Heart left ventricle (tissue), 16 donors: ENCODE results near the gene KRTAP6-1. TPM values are rescaled to one million over a fixed set of nuclear protein-coding genes. Genes with fewer than 3 reads are reported as not detected.

Experiments
- ATAC-seq, 4 donors: fragments of 200-7000 bp; cut with Tn5 transposase; one replicate each; pipeline ENCODE4 v1.9.1; 2020 to 2022; ENCODE audit warnings: moderate library complexity in 4 of 4, mild to moderate bottlenecking in 3 of 4, moderate number of reproducible peaks in 1 of 4
- DNase-seq, 5 donors: peaks; one replicate each; pipeline ENCODE4 v3.0.0-alpha.2; 2020
- H3K27ac ChIP-seq, 12 donors: fragments of 200-600 bp; sonication (generic) in 4 of 12; one replicate each; pipeline versions ENCODE4 v1.5.0 to v1.8.0; 2016 to 2022; ENCODE audit warnings: mild to moderate bottlenecking in 2 of 12
- H3K27me3 ChIP-seq, 9 donors: fragments of 200-600 bp; sonication (generic) in 2 of 9; one replicate each; pipeline versions ENCODE4 v1.5.1 to v1.8.0; 2016 to 2022; ENCODE audit warnings: mild to moderate bottlenecking in 3 of 9
- H3K36me3 ChIP-seq, 9 donors: fragments of 200-600 bp; sonication (generic) in 2 of 9; one replicate each; pipeline versions ENCODE4 v1.5.0 to v1.8.0; 2018 to 2022; ENCODE audit warnings: mild to moderate bottlenecking in 2 of 9
- H3K4me1 ChIP-seq, 12 donors: fragments of 200-600 bp; sonication (generic) in 4 of 12; one replicate each; pipeline versions ENCODE4 v1.5.0 to v1.8.0; 2016 to 2022; ENCODE audit warnings: mild to moderate bottlenecking in 3 of 12
- H3K4me3 ChIP-seq, 12 donors: fragments of 200-600 bp; sonication (generic) in 4 of 12; one replicate each; pipeline versions ENCODE4 v1.5.0 to v1.8.0; 2017 to 2022; ENCODE audit warnings: mild to moderate bottlenecking in 9 of 12, moderate library complexity in 4 of 12
- H3K9me3 ChIP-seq, 12 donors: fragments of 200-600 bp; sonication (generic) in 4 of 12; one replicate each; pipeline versions ENCODE4 v1.5.0 to v1.8.0; 2016 to 2022; ENCODE audit warnings: mild to moderate bottlenecking in 1 of 12
- CTCF ChIP-seq, 12 donors: fragments of 200-600 bp; sonication (generic) in 4 of 12; IDR thresholded peaks; one replicate each; pipeline versions ENCODE4 v1.5.0 to v1.8.0; 2018 to 2022; ENCODE audit warnings: antibody characterized with exemption in 12 of 12, mild to moderate bottlenecking in 5 of 12
- POLR2A ChIP-seq, 2 donors: fragments of 450-650 bp; IDR thresholded peaks; one replicate each; pipeline ENCODE4 v1.6.1; 2017; ENCODE audit warnings: antibody characterized with exemption in 2 of 2, mild to moderate bottlenecking in 2 of 2, moderate library complexity in 2 of 2
- WGBS, 4 donors: extraction: QIAGEN DNeasy Blood & Tissue Kit in 2 of 4; methylation state at CpG; one replicate each; pipeline versions ENCODE4 v1.1.5 to v1.1.7; 2013 to 2018; 5-methylcytosine and 5-hydroxymethylcytosine counted together
- intact Hi-C, 10 donors: fragments of 100-400 bp; cut with DNase I; formaldehyde crosslinking; loops; one replicate each; pipeline versions ENCODE4 v1.11.1 to v1.14.2; 2022
- polyA plus RNA-seq, 2 donors: library from polyadenylated mRNA; stranded (reverse); fragments of 200-250 nt; gene quantifications; one replicate each; pipeline ENCODE4 v1.2.3, GENCODE V29; 2013
- total RNA-seq, 9 donors: library from RNA; depleted of rRNA in 2 of 9; stranded (reverse); fragments of >200 nt in 2 of 9; fragmentation: NEBNext Ultra II Directional in 3 of 9; extraction: Animal tissue kit (Norgen Biotek cat#: 25700) in 3 of 9; gene quantifications; one replicate each; pipeline versions ENCODE4 v1.1.0 to v1.2.4, GENCODE V29; 2016 to 2023
- donor health status: ischemic (EF 13 %, LVEDD 7.1; RV severe dilation, severe dysfunction).
- donor health status: healthy with polysubstance abuse.
- donor health status: DM: no; HTN: yes; CAD: no.
- donor health status: DM: no; HTN: no; CAD: no.
- donor health status: ischemic (EF 25% LVEDD 6.9; RV normal size, moderate dysfunction).
- donor health status: ischemic (EF 25% LVEDD 5.7; RV mildly dilated, moderate dysfunction).
- donor health status: healthy.
- donor health status: DM: yes; HTN: yes; CAD: no.
- donor health status: ischemic (EF 35%, LVEDD 5.7; RV mildly dilated, moderate dysfunction).
- donor health status: nonischemic (EF 11% LVEDD 7.7; RV severe dilation, severe dysfunction).
- donor health status: DM: yes; HTN: yes; CAD: no.
- donor health status: PGD.
- donor health status: ischemic (EF 29% LVEDD 5.4; RV normal size, mild dysfunction).
- donor health status: nonischemic (EF 23%, LVEDD 6.1; RV moderate dilation, normal function).

Gene KRTAP6-1
- total and polyA plus RNA-seq, 11 donors = not detected

- Histone ChIP-seq H3K27ac (no peak overlapping the region), H3K9me3 (no peaks in the 10 kb centered on the region), H3K4me1 (no peaks in the 10 kb centered on the region), H3K4me3 (no peak overlapping the region), H3K36me3 (no peaks in the 10 kb centered on the region), H3K27me3 (no peaks in the 10 kb centered on the region)
- TF ChIP-seq POLR2A (IDR thresholded peaks at IDR 0.05) (no peak), CTCF (IDR thresholded peaks at IDR 0.05) (no peak)
- WGBS, 4 donors = 46 to 59% (median 50%) methylated on average over 3 of the region's 3 CpGs
- ATAC-seq (no peak), DNase-seq (no peak)
- intact Hi-C loops = no loop called here
Measured at GRCh38 chr21:30638686-30639085, 25.0 kb upstream of the KRTAP6-1 start.

GRCh38 chr21:30634906-30635305, 21.2 kb upstream of the KRTAP6-1 start, which contains the start of gene KRTAP20-2:
KRTAP20-2 (plus strand) TSS chr21:30635206; CDS start chr21:30635264, 58 bp downstream.
- H3K27ac ChIP-seq = no peak within 1 kb of the TSS
- TF ChIP-seq POLR2A (IDR thresholded peaks at IDR 0.05) (no peak), CTCF (IDR thresholded peaks at IDR 0.05) (no peak)
- H3K27me3 ChIP-seq = no peaks in the 10 kb centered on the region
- H3K4me3 ChIP-seq = no peak within 1 kb of the TSS
- H3K36me3 ChIP-seq = no peaks in the 10 kb centered on the region
- DNase-seq (no peak), ATAC-seq (no peak)
- intact Hi-C loops = no loop called here
- no peaks in the 10 kb centered on the region for H3K4me1 ChIP-seq
- no peaks in the 10 kb centered on the region for H3K9me3 ChIP-seq
- WGBS, 4 donors = 70 to 100% (median 88%) methylated on average over 1 of the region's 1 CpG

DNA sequence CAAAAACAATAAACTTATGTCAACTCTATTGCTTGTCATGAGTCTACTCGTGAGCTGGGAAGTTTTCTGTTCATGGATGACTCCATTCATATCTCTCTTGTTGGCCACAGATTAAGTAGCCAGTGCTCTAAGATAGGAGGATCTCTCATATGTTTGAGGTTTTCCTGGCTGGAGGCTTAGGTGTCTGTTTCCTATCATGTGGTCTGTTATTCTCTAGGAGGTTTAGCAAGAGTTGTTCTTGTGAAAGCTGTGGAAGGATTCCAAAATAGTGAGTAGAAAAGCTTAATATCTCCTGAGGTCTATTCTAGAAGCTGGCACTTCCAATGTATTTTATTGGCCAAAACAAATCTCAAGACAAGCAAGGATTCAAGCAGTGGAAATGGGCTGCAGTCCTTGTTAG, 15.5 kb upstream of the KRTAP6-1 start:
- TF ChIP-seq CTCF (IDR thresholded peaks at IDR 0.05) = no peak
- no peak for TF ChIP-seq POLR2A (IDR thresholded peaks at IDR 0.05)

GRCh38 chr21:30628109-30628508, 14.4 kb upstream of the KRTAP6-1 start:
- no peaks in the 10 kb centered on the region for H3K27me3 ChIP-seq
- no peak overlapping the region for H3K4me3 ChIP-seq
- DNase-seq = no peak
- H3K4me1 ChIP-seq = no peaks in the 10 kb centered on the region
- H3K36me3 ChIP-seq = no peaks in the 10 kb centered on the region
- 76 to 91% (median 84%) methylated on average over 4 of the region's 4 CpGs for WGBS, 4 donors
- peaks cover 0 to 3% (median 0%) of the 10 kb centered on the region in 12 donors for H3K9me3 ChIP-seq
- H3K27ac ChIP-seq = no peak overlapping the region
- no peak for ATAC-seq
- intact Hi-C loops = no loop called here
- no peak for TF ChIP-seq POLR2A (IDR thresholded peaks at IDR 0.05)
- TF ChIP-seq CTCF (IDR thresholded peaks at IDR 0.05) = no peak

More for the DNA sequence above, 15.5 kb upstream of the KRTAP6-1 start:
- Histone ChIP-seq H3K4me1 (no peaks in the 10 kb centered on the region), H3K27me3 (no peaks in the 10 kb centered on the region), H3K36me3 (no peaks in the 10 kb centered on the region), H3K9me3 (peaks cover 0 to 3% (median 0%) of the 10 kb centered on the region in 12 donors), H3K27ac (no peak overlapping the region), H3K4me3 (no peak overlapping the region)
- WGBS, 4 donors = 23 to 33% (median 28%) methylated on average over 1 of the region's 1 CpG
- DNase-seq = no peak
- peak in 1 of 4 donors; percentile 59 for ATAC-seq
- intact Hi-C loops = no loop called here
